Ishikawa (cell line): ENCODE data around the gene PSMD5.

Experiments used
- CEBPB ChIP-seq: IDR thresholded peaks from 2 replicates; pipeline ENCODE4 v1.6.1; 2012
- CREB1 ChIP-seq: IDR thresholded peaks from 2 replicates; pipeline ENCODE4 v1.6.1; 2012; ENCODE audit warnings: low read depth
- EGR1 ChIP-seq: IDR thresholded peaks from 2 replicates; pipeline ENCODE4 v1.6.1; 2012
- EP300 ChIP-seq: IDR thresholded peaks from 2 replicates; pipeline ENCODE4 v1.6.1; 2012; ENCODE audit warnings: borderline replicate concordance
- FOXM1 ChIP-seq: IDR thresholded peaks from 2 replicates; pipeline ENCODE4 v1.6.1; 2012; ENCODE audit warnings: low read depth, borderline replicate concordance
- NFIC ChIP-seq: IDR thresholded peaks from 2 replicates; pipeline ENCODE4 v1.6.1; 2012
- RAD21 ChIP-seq: IDR thresholded peaks from 2 replicates; pipeline ENCODE4 v1.6.1; 2012; ENCODE audit warnings: low read depth
- REST ChIP-seq: IDR thresholded peaks from 2 replicates; pipeline ENCODE4 v1.6.1; 2012; ENCODE audit warnings: low read depth, mild to moderate bottlenecking
- TAF1 ChIP-seq: IDR thresholded peaks from 2 replicates; pipeline ENCODE4 v1.6.1; 2012; ENCODE audit warnings: low read depth, mild to moderate bottlenecking
- TCF12 ChIP-seq: IDR thresholded peaks from 2 replicates; pipeline ENCODE4 v1.6.1; 2012; ENCODE audit warnings: low read depth
- TEAD4 ChIP-seq: IDR thresholded peaks from 2 replicates; pipeline ENCODE4 v1.6.1; 2012
- YY1 ChIP-seq: IDR thresholded peaks from 2 replicates; pipeline ENCODE4 v1.6.1; 2012; ENCODE audit warnings: low read depth
- ZBTB7A ChIP-seq: IDR thresholded peaks from 2 replicates; pipeline ENCODE4 v1.6.1; 2012; ENCODE audit warnings: low read depth
- TF ChIP-seq, protein P1 (sequence below): IDR thresholded peaks from 2 replicates; pipeline ENCODE4 v1.6.1; 2012
- TF ChIP-seq, protein P2 (sequence below): IDR thresholded peaks from 2 replicates; pipeline ENCODE4 v1.6.1; 2012

The PSMD5 gene

DNA sequence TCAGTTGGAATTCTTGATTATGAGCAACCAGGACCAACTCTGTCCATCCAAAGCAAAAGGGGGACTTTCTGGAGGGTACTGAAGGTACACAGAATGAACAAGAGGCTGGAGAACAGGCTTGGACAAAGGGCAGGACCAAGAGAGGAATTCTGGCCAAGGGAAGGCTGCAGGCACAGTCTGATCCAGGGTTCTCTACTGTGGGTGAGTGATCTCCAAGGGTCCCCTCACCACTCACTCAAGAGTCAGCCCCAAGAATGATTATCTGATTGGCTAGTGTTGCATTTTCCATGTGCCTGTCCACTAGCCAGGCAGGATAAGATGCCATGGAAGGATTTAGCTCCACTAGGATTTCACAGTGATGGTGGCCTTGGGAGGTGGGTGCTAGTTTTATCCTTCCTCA is 45.9 kb upstream of the PSMD5 start:
- TF ChIP-seq YY1 (no peak), CREB1 (no peak), FOXM1 (no peak), TEAD4 (no peak), TCF12 (no peak), CEBPB (no peak), EGR1 (no peak), REST (no peak), RAD21 (no peak), NFIC (no peak), ZBTB7A (no peak)
- TF ChIP-seq, protein P1, sequence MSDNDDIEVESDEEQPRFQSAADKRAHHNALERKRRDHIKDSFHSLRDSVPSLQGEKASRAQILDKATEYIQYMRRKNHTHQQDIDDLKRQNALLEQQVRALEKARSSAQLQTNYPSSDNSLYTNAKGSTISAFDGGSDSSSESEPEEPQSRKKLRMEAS, result no peak
- TF ChIP-seq, protein P2, sequence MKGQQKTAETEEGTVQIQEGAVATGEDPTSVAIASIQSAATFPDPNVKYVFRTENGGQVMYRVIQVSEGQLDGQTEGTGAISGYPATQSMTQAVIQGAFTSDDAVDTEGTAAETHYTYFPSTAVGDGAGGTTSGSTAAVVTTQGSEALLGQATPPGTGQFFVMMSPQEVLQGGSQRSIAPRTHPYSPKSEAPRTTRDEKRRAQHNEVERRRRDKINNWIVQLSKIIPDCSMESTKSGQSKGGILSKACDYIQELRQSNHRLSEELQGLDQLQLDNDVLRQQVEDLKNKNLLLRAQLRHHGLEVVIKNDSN, result no peak

DNA sequence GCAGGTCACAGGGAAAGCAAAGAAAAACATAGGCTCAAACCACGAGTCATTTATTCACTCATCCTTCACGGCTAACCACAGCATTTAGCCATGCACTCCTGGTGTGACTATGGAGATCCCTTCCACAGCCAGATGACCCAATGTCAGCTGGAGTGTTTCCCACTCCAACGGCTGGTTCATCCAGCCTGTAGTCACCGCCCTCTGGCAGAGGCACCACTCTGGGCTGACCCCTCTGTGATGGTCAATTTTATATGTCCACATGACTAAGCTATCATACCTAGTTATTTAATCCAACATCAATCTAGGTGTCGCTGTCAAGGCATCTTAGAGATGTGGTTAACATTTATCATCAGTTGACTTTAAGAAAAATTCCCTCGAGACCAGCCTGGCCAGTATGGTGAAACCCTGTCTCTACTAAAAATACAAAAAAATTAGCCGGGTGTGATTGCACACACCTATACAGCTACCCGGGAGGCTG is 43.8 kb upstream of the PSMD5 start:
- TF ChIP-seq EGR1 (no peak), ZBTB7A (no peak), REST (no peak), NFIC (no peak), FOXM1 (no peak), RAD21 (no peak), CREB1 (no peak), YY1 (no peak), TAF1 (no peak), TCF12 (no peak), CEBPB (no peak), TEAD4 (no peak), EP300 (no peak)
- TF ChIP-seq, protein P2, result no peak
- TF ChIP-seq, protein P1, result no peak

DNA sequence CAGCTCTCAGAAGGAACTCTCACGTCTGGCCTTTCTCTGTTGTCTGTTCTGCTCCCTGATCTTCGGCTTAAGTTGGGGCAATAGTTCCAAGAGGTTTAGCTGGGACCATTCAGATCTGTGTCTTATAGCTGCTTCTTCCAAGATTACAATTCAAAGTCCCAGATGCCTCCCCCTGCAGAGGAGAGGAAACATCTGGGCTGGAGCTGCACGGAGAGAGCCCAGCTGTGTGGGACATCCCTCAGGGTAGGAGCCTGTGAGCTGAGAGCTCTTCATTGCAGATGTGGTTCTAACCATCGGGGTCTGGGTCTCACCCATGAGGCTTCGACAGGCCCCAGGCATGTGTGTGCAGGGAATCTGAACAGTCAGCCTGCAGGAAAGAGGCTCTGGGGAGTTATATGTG is 43.2 kb upstream of the PSMD5 start:
- TF ChIP-seq, protein P1, result no peak
- TF ChIP-seq RAD21 (no peak), FOXM1 (no peak), EGR1 (no peak), YY1 (no peak)

- no peak for TF ChIP-seq RAD21
- no peak for TF ChIP-seq YY1
- no peak for TF ChIP-seq CEBPB
- TF ChIP-seq TEAD4, result no peak
- TF ChIP-seq FOXM1, result no peak
- TF ChIP-seq EGR1, result no peak
- TF ChIP-seq, protein P1, result no peak
- TF ChIP-seq TAF1, result no peak
- TF ChIP-seq TCF12, result no peak
- no peak for TF ChIP-seq EP300
- no peak for TF ChIP-seq CREB1
- no peak for TF ChIP-seq REST
- TF ChIP-seq, protein P2, result no peak
- TF ChIP-seq NFIC, result no peak
- TF ChIP-seq ZBTB7A, result no peak
Observed at GRCh38 chr9:120885457-120885856, 42.7 kb upstream of the PSMD5 start.
